Measurements from ENCODE around the gene CCN2.

- no peak for TF ChIP-seq USF2 (IDR thresholded peaks at IDR 0.05; ENCODE audit: borderline replicate concordance, low read depth, low read length)
- no peak for TF ChIP-seq NRF1 (IDR thresholded peaks at IDR 0.05; ENCODE audit: low read depth, low read length)
- no peak for TF ChIP-seq REST (IDR thresholded peaks at IDR 0.05; ENCODE audit: low read depth, low read length)
- TF ChIP-seq MEF2A (IDR thresholded peaks at IDR 0.05; ENCODE audit: borderline replicate concordance, low read depth), result no peak
Measured at GRCh38 chr6:131898718-131899117, 52.5 kb downstream of the CCN2 start.

All from SK-N-SH (cell line).